NCI-H510A treated with DMSO at 0.1 percent for 48 hours (cell line): ENCODE results near the gene HCFC1R1.
"Not testable (repeated sequence)": the region's sequence is repeated elsewhere in the genome, so short reads cannot be mapped to it uniquely, and the experiment has no call there.

Experiments used
- DNase-seq: peaks from one replicate; lab custom pipeline; 2025; lab: John Stamatoyannopoulos, UW

HCFC1R1 gene, protein sequence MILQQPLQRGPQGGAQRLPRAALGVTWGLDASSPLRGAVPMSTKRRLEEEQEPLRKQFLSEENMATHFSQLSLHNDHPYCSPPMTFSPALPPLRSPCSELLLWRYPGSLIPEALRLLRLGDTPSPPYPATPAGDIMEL

GRCh38 chr16:3023669-3024478 lies at the start of gene HCFC1R1, which contains the start of gene THOC6:
Gene HCFC1R1 (minus strand): TSS chr16:3023942. CDS start chr16:3023941, 1 bp downstream.
Gene THOC6 (plus strand): TSS chr16:3024035. CDS start chr16:3024327, 292 bp downstream.
- DNase-seq = peak; percentile 82

DNA sequence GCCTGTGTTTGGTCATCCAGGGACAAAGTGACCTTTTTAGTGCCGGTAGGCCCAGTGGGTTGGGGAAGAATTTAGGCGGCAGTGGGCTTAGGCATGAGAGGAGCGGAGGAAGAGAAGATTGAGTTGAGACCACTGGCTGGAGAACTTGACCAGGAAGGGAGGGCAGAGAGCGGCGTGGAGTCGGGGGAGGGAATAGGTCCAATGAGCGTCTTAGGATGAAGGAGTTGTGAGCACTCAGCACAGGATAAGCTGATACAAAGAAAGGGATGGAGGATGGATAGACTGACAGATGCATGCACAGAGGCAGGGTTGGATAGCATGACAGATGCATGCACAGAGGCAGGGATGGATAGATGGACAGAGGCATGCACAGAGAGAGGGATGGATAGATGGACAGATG lies 49.7 kb upstream of the HCFC1R1 start:
- no peak for DNase-seq

GRCh38 chr16:3072576-3073263 lies 49.0 kb upstream of the HCFC1R1 start:
- not testable (repeated sequence) for DNase-seq

DNA sequence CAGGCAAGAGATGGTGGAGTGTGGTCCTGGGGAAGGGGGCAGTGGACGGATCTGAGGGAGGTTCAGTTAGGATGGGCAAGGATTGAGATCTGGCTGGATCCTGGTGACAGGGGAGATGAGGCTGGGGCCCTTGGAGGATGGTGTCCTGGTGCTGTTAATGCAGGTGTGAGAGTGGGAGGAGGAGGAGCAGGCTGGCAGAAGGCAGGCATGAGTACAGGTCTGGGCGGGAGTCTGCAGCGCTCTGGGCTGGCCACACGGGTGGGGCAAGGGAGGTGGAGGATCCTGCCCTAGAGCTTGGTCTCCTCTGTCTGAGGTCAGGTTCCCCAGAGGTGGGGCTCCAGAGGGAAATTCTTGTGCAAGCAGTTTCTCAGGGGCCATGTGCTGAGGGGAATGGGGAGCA lies 48.4 kb upstream of the HCFC1R1 start:
- not testable (repeated sequence) for DNase-seq

DNA sequence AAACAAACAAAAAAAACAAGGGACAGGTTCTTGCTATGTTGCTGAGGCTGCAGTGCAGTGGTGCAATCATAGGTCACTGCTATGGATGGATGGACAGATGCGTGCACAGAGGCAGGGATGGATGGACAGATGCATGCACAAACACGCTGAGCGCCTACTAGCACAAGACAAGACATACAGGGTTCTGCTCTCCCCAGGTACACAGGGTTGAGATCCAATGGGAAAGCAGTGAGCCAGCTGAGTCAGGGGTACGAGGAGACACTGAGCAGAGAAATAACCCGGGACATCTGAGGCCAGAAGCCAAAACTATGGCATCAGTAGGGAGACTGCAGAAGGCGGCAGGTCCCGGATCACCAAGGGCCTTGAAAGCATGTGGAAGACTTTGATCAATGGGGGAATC lies 47.9 kb upstream of the HCFC1R1 start:
- DNase-seq = no peak

GRCh38 chr16:3070608-3071111 lies 46.9 kb upstream of the HCFC1R1 start:
- no peak for DNase-seq

DNA sequence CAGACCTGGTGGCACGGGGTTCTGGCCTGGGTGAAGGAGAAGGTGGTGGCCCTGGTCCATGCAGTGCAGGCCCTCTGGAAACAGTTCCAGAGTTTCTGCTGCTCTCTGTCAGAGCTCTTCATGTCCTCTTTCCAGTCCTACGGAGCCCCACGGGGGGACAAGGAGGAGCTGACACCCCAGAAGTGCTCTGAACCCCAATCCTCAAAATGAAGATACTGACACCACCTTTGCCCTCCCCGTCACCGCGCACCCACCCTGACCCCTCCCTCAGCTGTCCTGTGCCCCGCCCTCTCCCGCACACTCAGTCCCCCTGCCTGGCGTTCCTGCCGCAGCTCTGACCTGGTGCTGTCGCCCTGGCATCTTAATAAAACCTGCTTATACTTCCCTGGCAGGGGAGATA lies 45.4 kb upstream of the HCFC1R1 start:
- DNase-seq = not testable (repeated sequence)

- no peak for DNase-seq
Measured at GRCh38 chr16:3068487-3068886, 44.7 kb upstream of the HCFC1R1 start.

GRCh38 chr16:3066440-3066748 lies 42.7 kb upstream of the HCFC1R1 start:
- no peak for DNase-seq

- no peak for DNase-seq
Measured at GRCh38 chr16:3065742-3066439, 42.1 kb upstream of the HCFC1R1 start.

GRCh38 chr16:3065069-3065741 lies 41.5 kb upstream of the HCFC1R1 start, which contains the start of gene IL32:
Gene IL32 (plus strand): TSS chr16:3065640. CDS start chr16:3065812, 172 bp downstream.
- DNase-seq = no peak

GRCh38 chr16:3063625-3064386 lies 40.1 kb upstream of the HCFC1R1 start:
- DNase-seq = no peak

GRCh38 chr16:3062553-3062952 lies 38.8 kb upstream of the HCFC1R1 start:
- no peak for DNase-seq

- no peak for DNase-seq
Measured at GRCh38 chr16:3060339-3061127, 36.8 kb upstream of the HCFC1R1 start.

- no peak for DNase-seq
Measured at GRCh38 chr16:3059723-3060242, 36.0 kb upstream of the HCFC1R1 start.

- peak; percentile 25 for DNase-seq
Measured at GRCh38 chr16:3059041-3059722, 35.4 kb upstream of the HCFC1R1 start.

DNA sequence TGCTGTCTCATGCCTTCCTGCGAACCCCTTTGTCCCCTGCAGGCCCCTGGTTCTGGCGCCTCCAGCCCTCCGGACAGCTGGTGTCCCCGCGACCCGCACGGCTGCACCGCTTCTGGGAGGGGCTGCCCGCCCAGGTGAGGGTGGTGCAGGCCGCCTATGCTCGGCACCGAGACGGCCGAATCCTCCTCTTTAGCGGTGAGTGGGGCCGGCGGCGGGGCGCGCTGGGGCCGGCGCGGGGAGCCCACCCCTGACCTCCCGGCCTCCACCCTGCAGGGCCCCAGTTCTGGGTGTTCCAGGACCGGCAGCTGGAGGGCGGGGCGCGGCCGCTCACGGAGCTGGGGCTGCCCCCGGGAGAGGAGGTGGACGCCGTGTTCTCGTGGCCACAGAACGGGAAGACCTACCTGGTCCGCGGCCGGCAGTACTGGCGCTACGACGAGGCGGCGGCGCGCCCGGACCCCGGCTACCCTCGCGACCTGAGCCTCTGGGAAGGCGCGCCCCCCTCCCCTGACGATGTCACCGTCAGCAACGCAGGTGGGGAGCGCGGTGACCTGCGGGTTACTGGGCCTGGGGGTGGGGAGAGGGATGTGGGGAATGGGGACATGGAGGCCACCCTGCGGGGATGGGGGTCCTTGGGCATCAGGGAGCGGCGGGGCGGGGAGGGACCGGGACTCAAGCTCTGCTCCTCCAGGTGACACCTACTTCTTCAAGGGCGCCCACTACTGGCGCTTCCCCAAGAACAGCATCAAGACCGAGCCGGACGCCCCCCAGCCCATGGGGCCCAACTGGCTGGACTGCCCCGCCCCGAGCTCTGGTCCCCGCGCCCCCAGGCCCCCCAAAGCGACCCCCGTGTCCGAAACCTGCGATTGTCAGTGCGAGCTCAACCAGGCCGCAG lies 34.6 kb upstream of the HCFC1R1 start:
- no peak for DNase-seq
